SK-N-MC (cell line): ENCODE results near the gene UTP25.

Experiments
- EZH2 ChIP-seq: fragments of 200-600 bp; sonication (generic); IDR thresholded peaks from one replicate; pipeline ENCODE4 v1.6.1; 2017; ENCODE audit warnings: antibody characterized with exemption
- POLR2AphosphoS5 ChIP-seq: IDR thresholded peaks from 2 replicates; pipeline ENCODE4 v1.6.1; 2012; ENCODE audit warnings: mild to moderate bottlenecking, low read depth, low read length, borderline replicate concordance

- TF ChIP-seq EZH2 = no peak
- no peak for TF ChIP-seq POLR2AphosphoS5
These were observed 49.7 kb upstream of the UTP25 start for GRCh38 chr1:209778102-209778501.
